H1 (cell line): ENCODE measurements around the gene NEDD8.

ENCODE experiments used
- ASH2L ChIP-seq: fragments of 200-600, 300-600 bp; sonication (generic); IDR thresholded peaks from one replicate; pipeline ENCODE4 v1.7.1; 2017; ENCODE audit warnings: low read length
- KDM1A ChIP-seq: fragments of 200-600, 300-600 bp; sonication (generic); IDR thresholded peaks from 2 replicates; pipeline ENCODE4 v1.7.1; 2016; ENCODE audit warnings: mild to moderate bottlenecking, low read length, borderline replicate concordance
- KDM5A ChIP-seq: fragments of 200-600 bp; IDR thresholded peaks from 2 replicates; pipeline ENCODE4 v1.7.1; 2012; ENCODE audit warnings: mild to moderate bottlenecking, low read length, inconsistent platforms, mixed read lengths
- MAFK ChIP-seq: IDR thresholded peaks from 2 replicates; pipeline ENCODE4 v1.6.1; 2012; ENCODE audit warnings: low read depth, mild to moderate bottlenecking, improper control_type of control experiment, low read length
- POLR2A ChIP-seq, 2 experiments: IDR thresholded peaks; 1 replicate in 1 of 2; 2 replicates in 1 of 2; pipeline ENCODE4 v1.6.1; 2011; ENCODE audit warnings: low read depth in 2 of 2, low read length in 2 of 2, mild to moderate bottlenecking in 2 of 2; ENCODE audit errors: control extremely low read depth in 1 of 2
- POLR2AphosphoS5 ChIP-seq: IDR thresholded peaks from 2 replicates; pipeline ENCODE4 v1.6.1; 2011; ENCODE audit warnings: low read depth, low read length
- SIRT6 ChIP-seq: IDR thresholded peaks from one replicate; pipeline ENCODE4 v1.7.1; 2012; ENCODE audit warnings: low read length, inconsistent platforms
- SIX5 ChIP-seq: IDR thresholded peaks from 2 replicates; pipeline ENCODE4 v1.6.1; 2011; ENCODE audit warnings: mild to moderate bottlenecking, low read depth, low read length
- SRF ChIP-seq: IDR thresholded peaks from 2 replicates; pipeline ENCODE4 v1.6.1; 2011; ENCODE audit warnings: mild to moderate bottlenecking, low read depth, low read length, moderate library complexity
- SUZ12 ChIP-seq: fragments of 200-600 bp; sonication (generic); IDR thresholded peaks from 2 replicates; pipeline ENCODE4 v1.6.1; 2012; ENCODE audit warnings: mild to moderate bottlenecking, inconsistent platforms, low read length, moderate library complexity, mixed read lengths
- YY1 ChIP-seq: IDR thresholded peaks from 2 replicates; pipeline ENCODE4 v1.6.1; 2011; ENCODE audit warnings: low read depth, mild to moderate bottlenecking, low read length
- TF ChIP-seq, protein P1 (sequence below), 3 experiments: IDR thresholded peaks; 1 replicate in 2 of 3; 2 replicates in 1 of 3; pipeline versions ENCODE4 v1.5.1 to v1.6.1; 2011; ENCODE audit warnings: low read length in 3 of 3, mild to moderate bottlenecking in 3 of 3, inconsistent platforms in 2 of 3, low read depth in 1 of 3, moderate library complexity in 1 of 3; ENCODE audit not compliant: insufficient read depth in 1 of 3; ENCODE audit errors: control extremely low read depth in 1 of 3
- TF ChIP-seq, protein P2 (sequence below): IDR thresholded peaks from 2 replicates; pipeline ENCODE4 v1.6.1; 2012; ENCODE audit warnings: inconsistent platforms

DNA sequence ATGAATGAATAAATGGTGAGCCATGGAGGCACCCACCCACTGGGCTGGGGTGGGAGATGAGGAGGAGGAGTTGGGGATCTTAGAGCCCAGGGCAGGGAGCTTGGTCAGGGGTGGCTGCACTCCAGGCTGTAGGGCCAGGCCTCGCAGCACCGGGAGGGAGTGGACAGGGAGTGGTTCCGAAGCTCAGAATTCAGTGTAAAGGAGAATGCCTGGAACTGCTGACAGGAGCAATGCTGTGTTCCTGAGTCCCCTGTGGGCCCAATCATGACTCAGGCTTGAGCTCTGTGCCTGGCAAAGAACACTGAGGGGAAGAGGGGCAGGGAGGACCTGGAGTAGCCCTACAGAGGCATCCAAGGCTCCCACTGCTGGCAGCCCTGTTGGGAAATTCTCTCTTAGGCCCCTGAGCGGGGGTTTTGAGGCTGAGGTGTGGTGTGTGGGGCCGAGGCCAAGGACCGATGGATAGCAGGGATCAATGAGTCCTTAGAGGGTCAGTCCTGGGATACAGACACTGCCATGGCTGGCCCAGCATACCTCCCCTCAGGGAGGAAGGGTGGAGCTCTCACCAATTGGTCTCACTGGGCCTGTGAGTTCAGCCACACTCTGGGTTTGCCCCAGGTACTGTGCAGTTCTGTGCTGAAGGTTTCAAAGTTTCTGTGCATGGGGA is 48.8 kb upstream of the NEDD8 start:
- TF ChIP-seq, protein P1, sequence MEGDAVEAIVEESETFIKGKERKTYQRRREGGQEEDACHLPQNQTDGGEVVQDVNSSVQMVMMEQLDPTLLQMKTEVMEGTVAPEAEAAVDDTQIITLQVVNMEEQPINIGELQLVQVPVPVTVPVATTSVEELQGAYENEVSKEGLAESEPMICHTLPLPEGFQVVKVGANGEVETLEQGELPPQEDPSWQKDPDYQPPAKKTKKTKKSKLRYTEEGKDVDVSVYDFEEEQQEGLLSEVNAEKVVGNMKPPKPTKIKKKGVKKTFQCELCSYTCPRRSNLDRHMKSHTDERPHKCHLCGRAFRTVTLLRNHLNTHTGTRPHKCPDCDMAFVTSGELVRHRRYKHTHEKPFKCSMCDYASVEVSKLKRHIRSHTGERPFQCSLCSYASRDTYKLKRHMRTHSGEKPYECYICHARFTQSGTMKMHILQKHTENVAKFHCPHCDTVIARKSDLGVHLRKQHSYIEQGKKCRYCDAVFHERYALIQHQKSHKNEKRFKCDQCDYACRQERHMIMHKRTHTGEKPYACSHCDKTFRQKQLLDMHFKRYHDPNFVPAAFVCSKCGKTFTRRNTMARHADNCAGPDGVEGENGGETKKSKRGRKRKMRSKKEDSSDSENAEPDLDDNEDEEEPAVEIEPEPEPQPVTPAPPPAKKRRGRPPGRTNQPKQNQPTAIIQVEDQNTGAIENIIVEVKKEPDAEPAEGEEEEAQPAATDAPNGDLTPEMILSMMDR (IDR thresholded peaks at IDR 0.05; ENCODE audit: control extremely low read depth in 1 of 3, insufficient read depth in 1 of 3, low read depth in 1 of 3, low read length in 3 of 3): no peak
- TF ChIP-seq KDM5A (no peak), POLR2A (IDR thresholded peaks at IDR 0.05; ENCODE audit: control extremely low read depth in 1 of 2, low read depth in 2 of 2, low read length in 2 of 2) (no peak), POLR2AphosphoS5 (no peak), MAFK (no peak), ASH2L (no peak), YY1 (no peak), SIX5 (no peak), SUZ12 (no peak), SRF (no peak), SIRT6 (no peak), KDM1A (no peak)
- TF ChIP-seq, protein P2, sequence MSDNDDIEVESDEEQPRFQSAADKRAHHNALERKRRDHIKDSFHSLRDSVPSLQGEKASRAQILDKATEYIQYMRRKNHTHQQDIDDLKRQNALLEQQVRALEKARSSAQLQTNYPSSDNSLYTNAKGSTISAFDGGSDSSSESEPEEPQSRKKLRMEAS: no peak
